Measurements from ENCODE around the gene COL6A2. TPM values are rescaled to one million over a fixed set of nuclear protein-coding genes. Genes with fewer than 3 reads are reported as not detected.
A peak's percentile ranks its signal among the peaks of the same experiment; 100 is the strongest.

Gene COL6A2
- total and polyA plus RNA-seq, 8 donors: 15.2 to 135 (median 65.5) TPM

DNA sequence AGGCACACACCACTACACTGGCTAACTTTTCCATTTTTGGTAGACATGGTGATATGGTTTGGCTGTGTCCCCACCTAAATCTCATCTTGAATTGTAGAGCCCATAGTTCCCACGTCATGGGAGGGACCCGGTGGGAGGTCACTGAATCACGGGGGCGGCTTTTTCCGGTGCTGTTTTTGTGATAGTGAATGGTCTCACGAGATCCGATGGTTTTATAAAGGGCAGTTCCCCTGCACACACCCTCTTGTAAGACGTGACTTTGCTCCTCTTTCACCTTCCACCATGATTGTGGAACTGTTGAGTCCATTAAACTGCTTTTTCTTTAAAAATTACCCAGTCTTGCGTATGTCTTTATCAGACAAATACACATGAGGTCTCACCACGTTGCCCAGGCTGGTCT is 58.8 kb downstream of the COL6A2 start:
- Histone ChIP-seq H3K27ac (no peak overlapping the region), H3K27me3 (no peaks in the 10 kb centered on the region), H3K9me3 (no peaks in the 10 kb centered on the region), H3K4me3 (no peak overlapping the region), H3K4me1 (peaks cover 0 to 4% (median 0%) of the 10 kb centered on the region in 3 donors), H3K36me3 (no peaks in the 10 kb centered on the region)
- DNase-seq (peak in 1 of 6 donors; percentile 32), ATAC-seq (no peak), FAIRE-seq (no peak)
- intact Hi-C loops (cut with DNase I): no loop called here
- WGBS, 2 donors: 75 to 85% methylated on average over 10 of the region's 10 CpGs
- TF ChIP-seq, protein P1, sequence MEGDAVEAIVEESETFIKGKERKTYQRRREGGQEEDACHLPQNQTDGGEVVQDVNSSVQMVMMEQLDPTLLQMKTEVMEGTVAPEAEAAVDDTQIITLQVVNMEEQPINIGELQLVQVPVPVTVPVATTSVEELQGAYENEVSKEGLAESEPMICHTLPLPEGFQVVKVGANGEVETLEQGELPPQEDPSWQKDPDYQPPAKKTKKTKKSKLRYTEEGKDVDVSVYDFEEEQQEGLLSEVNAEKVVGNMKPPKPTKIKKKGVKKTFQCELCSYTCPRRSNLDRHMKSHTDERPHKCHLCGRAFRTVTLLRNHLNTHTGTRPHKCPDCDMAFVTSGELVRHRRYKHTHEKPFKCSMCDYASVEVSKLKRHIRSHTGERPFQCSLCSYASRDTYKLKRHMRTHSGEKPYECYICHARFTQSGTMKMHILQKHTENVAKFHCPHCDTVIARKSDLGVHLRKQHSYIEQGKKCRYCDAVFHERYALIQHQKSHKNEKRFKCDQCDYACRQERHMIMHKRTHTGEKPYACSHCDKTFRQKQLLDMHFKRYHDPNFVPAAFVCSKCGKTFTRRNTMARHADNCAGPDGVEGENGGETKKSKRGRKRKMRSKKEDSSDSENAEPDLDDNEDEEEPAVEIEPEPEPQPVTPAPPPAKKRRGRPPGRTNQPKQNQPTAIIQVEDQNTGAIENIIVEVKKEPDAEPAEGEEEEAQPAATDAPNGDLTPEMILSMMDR (IDR thresholded peaks at IDR 0.05): no peak

DNA sequence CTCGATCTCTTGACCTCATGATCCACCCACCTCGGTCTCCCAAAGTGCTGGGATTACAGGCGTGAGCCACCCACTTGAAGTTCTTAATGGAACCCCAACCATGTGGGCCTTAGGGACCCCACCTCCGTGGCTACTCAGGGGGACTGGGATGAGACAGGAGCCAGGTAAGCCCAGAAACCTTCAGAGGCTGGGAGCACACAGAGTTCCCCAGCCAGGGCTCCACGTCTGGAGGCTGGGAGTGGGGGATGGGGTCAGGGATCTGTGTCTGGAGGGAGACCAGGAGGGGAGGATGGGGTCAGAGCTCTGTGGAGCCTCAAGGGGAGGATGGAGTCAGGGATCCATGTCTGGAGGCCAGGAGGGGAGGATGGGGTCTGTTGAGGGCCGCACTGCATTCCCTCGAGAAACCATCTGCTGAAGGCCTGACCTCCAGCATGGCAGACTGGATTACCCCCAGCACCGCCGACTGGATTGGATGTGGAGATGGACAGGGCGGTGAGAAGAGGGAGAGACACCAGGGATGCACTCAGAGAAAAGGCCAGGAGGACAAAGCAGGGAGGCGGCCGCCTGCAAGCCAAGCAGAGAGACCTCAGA is 59.6 kb downstream of the COL6A2 start:
- H3K4me1 ChIP-seq: peaks cover 0 to 4% (median 0%) of the 10 kb centered on the region in 3 donors
- H3K36me3 ChIP-seq: no peaks in the 10 kb centered on the region
- DNase-seq: peak in 4 of 6 donors; percentile 5 to 41 (median 9)
- ATAC-seq: no peak
- WGBS, 2 donors: 77 to 92% methylated on average over 12 of the region's 12 CpGs
- H3K4me3 ChIP-seq: no peak overlapping the region
- H3K9me3 ChIP-seq: no peaks in the 10 kb centered on the region
- intact Hi-C loops (cut with DNase I): no loop called here
- TF ChIP-seq, protein P1 (IDR thresholded peaks at IDR 0.05): no peak
- H3K27ac ChIP-seq: no peak overlapping the region
- no peaks in the 10 kb centered on the region for H3K27me3 ChIP-seq
- FAIRE-seq: no peak

DNA sequence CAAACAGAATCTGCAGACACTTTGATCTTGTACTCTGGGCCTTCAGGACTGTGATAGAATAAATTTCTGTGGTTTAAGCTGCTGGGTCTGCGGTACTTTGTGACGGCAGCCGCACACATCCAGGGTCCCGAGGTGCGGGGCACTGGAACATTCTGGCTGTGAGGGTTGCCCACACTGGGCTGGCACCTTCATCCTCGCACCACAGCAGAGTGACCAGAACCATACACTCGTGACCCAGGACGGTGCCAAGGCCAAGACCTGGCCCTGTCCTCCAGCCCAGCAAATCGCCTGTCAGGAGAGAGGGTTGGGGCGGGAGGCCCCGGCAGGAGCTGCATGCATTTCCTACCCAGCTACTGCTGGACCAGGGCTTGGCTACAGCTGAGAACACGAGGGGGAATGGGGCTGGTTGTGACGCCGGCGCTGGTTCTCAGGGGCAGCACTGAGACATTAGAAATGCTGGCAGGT is 60.1 kb downstream of the COL6A2 start:
- intact Hi-C loops (cut with DNase I): no loop called here
- WGBS, 2 donors: 80 to 94% methylated on average over 15 of the region's 15 CpGs
- DNase-seq: peak in 3 of 6 donors; percentile 7 to 41 (median 15)
- no peaks in the 10 kb centered on the region for H3K27me3 ChIP-seq
- no peak overlapping the region for H3K27ac ChIP-seq
- ATAC-seq: no peak
- peaks cover 0 to under 1% (median 0%) of the 10 kb centered on the region in 3 donors for H3K4me1 ChIP-seq
- no peak for FAIRE-seq
- H3K4me3 ChIP-seq: no peak overlapping the region
- no peaks in the 10 kb centered on the region for H3K9me3 ChIP-seq
- TF ChIP-seq, protein P1 (IDR thresholded peaks at IDR 0.05): no peak
- no peaks in the 10 kb centered on the region for H3K36me3 ChIP-seq

DNA sequence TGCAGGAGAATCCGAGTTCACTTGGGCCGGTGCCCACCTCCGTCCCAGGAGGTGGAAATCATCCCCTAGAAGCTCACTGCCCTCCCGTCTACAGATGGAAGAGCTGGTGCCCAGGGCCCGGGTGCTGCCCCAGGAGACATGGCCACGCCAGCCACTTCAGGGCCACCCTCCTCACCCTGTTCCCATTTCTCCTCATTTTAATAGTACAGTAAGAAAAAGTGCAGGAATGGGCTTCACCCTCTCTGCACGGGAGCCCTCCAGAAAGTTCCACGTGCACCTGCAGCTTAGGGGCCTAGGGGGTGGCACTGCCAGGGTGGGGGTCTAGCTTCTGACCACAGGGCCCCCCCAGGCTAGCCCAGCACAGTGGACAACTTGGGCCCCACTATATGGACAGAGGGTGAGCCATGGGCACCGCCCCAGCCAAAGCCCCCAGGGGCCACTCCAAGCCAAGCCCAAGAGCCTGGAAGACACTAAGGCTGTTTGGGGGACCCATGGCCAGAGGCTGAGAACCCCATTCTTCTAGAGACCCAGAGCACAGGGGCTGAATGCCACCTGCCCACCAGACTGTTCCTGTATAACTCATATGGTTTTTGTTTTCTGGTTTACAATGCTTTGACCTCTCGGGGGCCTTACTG is 60.9 kb downstream of the COL6A2 start:
- TF ChIP-seq, protein P1 (IDR thresholded peaks at IDR 0.05): no peak
- Histone ChIP-seq H3K27me3 (no peaks in the 10 kb centered on the region), H3K27ac (no peak overlapping the region), H3K36me3 (no peaks in the 10 kb centered on the region), H3K4me3 (no peak overlapping the region), H3K4me1 (no peaks in the 10 kb centered on the region), H3K9me3 (no peaks in the 10 kb centered on the region)
- ATAC-seq: no peak
- WGBS, 2 donors: 85 to 93% methylated on average over 10 of the region's 10 CpGs
- DNase-seq: peak in 3 of 6 donors; percentile 4 to 35 (median 12)
- intact Hi-C loops (cut with DNase I): no loop called here
- no peak for FAIRE-seq

DNA sequence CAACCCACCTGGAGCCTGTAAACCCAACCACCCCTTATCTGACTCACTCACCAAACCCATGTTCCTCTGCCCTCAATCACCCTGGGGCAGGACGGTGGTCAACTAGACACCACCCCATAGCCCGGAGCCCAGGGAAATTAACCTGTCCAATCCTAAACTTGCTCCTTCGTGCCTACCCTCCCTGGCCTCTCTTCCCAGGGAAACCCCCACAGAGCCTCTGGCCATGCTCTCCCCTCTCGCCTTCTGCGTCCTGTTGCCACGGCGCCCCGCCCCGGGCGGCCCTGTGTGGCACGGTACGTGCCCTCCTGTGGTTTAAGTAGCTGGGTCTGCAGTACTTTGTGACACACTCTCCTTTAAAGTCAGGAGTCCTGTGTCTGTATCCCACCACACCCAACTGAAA is 61.5 kb downstream of the COL6A2 start:
- FAIRE-seq: no peak
- H3K27me3 ChIP-seq: no peaks in the 10 kb centered on the region
- H3K4me3 ChIP-seq: no peak overlapping the region
- ATAC-seq: no peak
- no peaks in the 10 kb centered on the region for H3K9me3 ChIP-seq
- peak in 3 of 6 donors; percentile 8 to 41 (median 18) for DNase-seq
- no peaks in the 10 kb centered on the region for H3K36me3 ChIP-seq
- no peak overlapping the region for H3K27ac ChIP-seq
- TF ChIP-seq, protein P1 (IDR thresholded peaks at IDR 0.05): no peak
- H3K4me1 ChIP-seq: no peaks in the 10 kb centered on the region
- intact Hi-C loops (cut with DNase I): no loop called here
- 92 to 97% methylated on average over 12 of the region's 12 CpGs for WGBS, 2 donors
